GM21723 (cell line): Measurements from ENCODE around the gene KANK4.

Source experiments
- ATAC-seq: cut with Tn5 transposase; IDR thresholded peaks from one replicate; pipeline ENCODE4 v1.9.1; 2021; ENCODE audit warnings: mild to moderate bottlenecking, moderate library complexity; ENCODE audit not compliant: unreplicated experiment

KANK4 gene

GRCh38 chr1:62337706-62338631 is 18.7 kb upstream of the KANK4 start:
- no peak for ATAC-seq

- ATAC-seq, result no peak
Measured at GRCh38 chr1:62336995-62337705, 17.9 kb upstream of the KANK4 start.

- no peak for ATAC-seq
Measured at GRCh38 chr1:62336638-62336994, 17.4 kb upstream of the KANK4 start.

GRCh38 chr1:62335656-62336055 is 16.4 kb upstream of the KANK4 start:
- ATAC-seq, result no peak

- ATAC-seq, result no peak
Measured at GRCh38 chr1:62334434-62334985, 15.3 kb upstream of the KANK4 start.

- ATAC-seq, result no peak
Measured at GRCh38 chr1:62333441-62333840, 14.2 kb upstream of the KANK4 start.

GRCh38 chr1:62327360-62328055 is 8.3 kb upstream of the KANK4 start:
- no peak for ATAC-seq

GRCh38 chr1:62325681-62326080 is 6.4 kb upstream of the KANK4 start:
- no peak for ATAC-seq

- no peak for ATAC-seq
Measured at GRCh38 chr1:62325081-62325480, 5.8 kb upstream of the KANK4 start.

- no peak for ATAC-seq
Measured at GRCh38 chr1:62321446-62321845, 2.2 kb upstream of the KANK4 start.

GRCh38 chr1:62318320-62318755 is 896 bp downstream of the KANK4 start:
- ATAC-seq, result no peak

GRCh38 chr1:62317021-62317768 is 2.0 kb downstream of the KANK4 start:
- no peak for ATAC-seq

- ATAC-seq, result no peak
Measured at GRCh38 chr1:62316135-62316534, 3.1 kb downstream of the KANK4 start.

GRCh38 chr1:62315387-62315786 is 3.8 kb downstream of the KANK4 start:
- no peak for ATAC-seq

- no peak for ATAC-seq
Measured at GRCh38 chr1:62314454-62315350, 4.5 kb downstream of the KANK4 start.

GRCh38 chr1:62312698-62313097 is 6.5 kb downstream of the KANK4 start:
- ATAC-seq, result no peak

- ATAC-seq, result no peak
Measured at GRCh38 chr1:62311473-62311943, 7.7 kb downstream of the KANK4 start.

- no peak for ATAC-seq
Measured at GRCh38 chr1:62309906-62310305, 9.3 kb downstream of the KANK4 start.

- no peak for ATAC-seq
Measured at GRCh38 chr1:62308606-62309005, 10.6 kb downstream of the KANK4 start.
